HTR-8/SVneo (cell line): ENCODE measurements around the gene ELK4.

ENCODE experiments used
- DNase-seq: peaks from one replicate; pipeline ENCODE4 v3.0.0; 2011; ENCODE audit warnings: low spot score, mixed read lengths; ENCODE audit not compliant: insufficient read length
- FAIRE-seq: peaks from 2 replicates; lab custom pipeline; 2011; peaks lifted over from hg19 to GRCh38; lab: Jason Lieb, UNC

Gene ELK4

GRCh38 chr1:205599669-205600042 is 32.2 kb downstream of the ELK4 start:
- DNase-seq (no peak), FAIRE-seq (no peak)

GRCh38 chr1:205598841-205599668 is 32.8 kb downstream of the ELK4 start:
- FAIRE-seq, result no peak
- DNase-seq, result no peak

GRCh38 chr1:205597691-205598314 is 34.0 kb downstream of the ELK4 start:
- no peak for DNase-seq
- no peak for FAIRE-seq

GRCh38 chr1:205596876-205597275 is 34.9 kb downstream of the ELK4 start:
- no peak for DNase-seq
- no peak for FAIRE-seq

DNA sequence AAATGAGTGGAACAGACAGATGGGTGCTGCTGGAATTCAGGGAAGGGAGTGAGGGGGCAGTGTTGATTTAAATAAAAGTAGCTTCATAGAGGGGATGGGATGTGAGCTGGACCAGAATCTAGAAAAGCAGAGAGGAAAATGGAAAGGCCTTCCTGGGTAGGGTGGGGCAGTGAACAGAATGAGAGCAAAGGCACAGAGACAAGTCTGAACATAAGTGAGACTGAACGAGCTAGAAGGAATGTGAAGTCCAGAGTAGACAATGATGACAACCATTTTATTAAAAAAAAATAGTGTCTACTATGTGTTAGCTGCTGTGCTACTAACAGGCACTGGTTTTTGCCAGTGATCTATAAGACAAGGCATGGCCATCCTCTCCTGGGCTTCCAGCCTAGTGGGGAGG is 36.0 kb downstream of the ELK4 start:
- FAIRE-seq (no peak), DNase-seq (no peak)

DNA sequence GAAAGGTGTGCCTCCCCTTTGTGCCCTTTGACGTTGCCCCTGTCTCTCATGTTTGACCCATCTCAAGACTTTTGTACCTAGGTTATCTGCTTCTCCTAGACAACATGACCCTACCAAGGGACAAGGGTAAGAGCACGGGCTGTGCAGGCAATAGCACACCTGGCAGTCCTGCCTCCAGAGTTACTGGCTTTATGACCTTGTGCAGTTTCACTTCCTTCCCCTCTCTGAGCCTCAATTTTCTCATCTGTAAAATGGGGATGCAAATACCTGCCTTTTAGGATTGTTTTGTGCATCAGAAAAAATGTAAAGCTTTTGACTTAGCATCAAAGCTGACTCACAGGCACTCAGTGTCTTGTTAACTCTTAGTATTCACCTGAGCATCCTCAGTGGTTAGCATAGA is 36.4 kb downstream of the ELK4 start:
- no peak for FAIRE-seq
- no peak for DNase-seq

- FAIRE-seq, result no peak
- no peak for DNase-seq
These were observed 37.0 kb downstream of the ELK4 start for GRCh38 chr1:205594846-205595245.

DNA sequence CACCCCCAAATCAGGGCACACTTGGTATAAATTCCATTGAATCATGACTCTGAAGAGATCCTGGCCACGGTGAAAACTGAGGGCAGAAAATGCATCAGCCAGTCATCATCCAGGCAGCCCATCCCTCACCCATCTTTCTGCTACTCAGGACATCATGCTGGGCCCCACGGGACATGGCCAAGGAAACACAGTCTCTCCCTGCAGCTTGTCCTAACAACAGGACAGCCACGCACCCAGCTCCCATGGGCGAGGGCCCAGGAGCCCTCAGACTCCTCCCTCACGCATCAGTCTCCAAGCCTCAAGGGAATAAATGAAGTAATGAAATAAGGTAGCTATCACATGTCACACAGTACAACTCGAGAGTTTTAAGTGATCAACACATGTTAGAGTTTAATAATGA is 37.8 kb downstream of the ELK4 start:
- DNase-seq (no peak), FAIRE-seq (no peak)

GRCh38 chr1:205593532-205593931 is 38.3 kb downstream of the ELK4 start:
- FAIRE-seq, result no peak
- no peak for DNase-seq

DNA sequence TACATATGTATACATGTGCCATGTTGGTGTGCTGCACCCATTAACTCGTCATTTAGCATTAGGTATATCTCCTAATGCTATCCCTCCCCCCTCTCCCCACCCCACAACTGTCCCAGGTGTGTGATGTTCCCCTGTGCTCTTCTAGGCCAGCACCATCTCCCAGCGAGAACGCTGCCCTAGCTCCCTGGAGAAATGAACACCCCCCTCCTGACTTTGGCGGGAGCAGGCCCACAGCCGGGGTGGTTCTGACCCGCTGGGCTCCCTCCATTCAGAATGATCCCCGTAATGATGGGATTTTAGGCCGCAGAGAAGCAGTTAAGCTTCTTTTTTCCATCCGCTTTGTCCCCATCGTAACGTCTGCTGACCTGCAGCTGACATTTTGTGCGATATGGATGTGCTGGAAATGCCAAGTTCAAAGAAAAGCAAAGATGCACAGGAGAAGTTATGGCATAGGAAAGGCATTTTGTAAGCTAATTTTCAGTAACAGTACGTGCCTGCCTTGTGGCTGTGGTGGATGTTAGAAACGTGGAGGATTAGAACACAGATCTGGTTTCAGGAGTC is 39.3 kb downstream of the ELK4 start:
- DNase-seq, result no peak
- no peak for FAIRE-seq

DNA sequence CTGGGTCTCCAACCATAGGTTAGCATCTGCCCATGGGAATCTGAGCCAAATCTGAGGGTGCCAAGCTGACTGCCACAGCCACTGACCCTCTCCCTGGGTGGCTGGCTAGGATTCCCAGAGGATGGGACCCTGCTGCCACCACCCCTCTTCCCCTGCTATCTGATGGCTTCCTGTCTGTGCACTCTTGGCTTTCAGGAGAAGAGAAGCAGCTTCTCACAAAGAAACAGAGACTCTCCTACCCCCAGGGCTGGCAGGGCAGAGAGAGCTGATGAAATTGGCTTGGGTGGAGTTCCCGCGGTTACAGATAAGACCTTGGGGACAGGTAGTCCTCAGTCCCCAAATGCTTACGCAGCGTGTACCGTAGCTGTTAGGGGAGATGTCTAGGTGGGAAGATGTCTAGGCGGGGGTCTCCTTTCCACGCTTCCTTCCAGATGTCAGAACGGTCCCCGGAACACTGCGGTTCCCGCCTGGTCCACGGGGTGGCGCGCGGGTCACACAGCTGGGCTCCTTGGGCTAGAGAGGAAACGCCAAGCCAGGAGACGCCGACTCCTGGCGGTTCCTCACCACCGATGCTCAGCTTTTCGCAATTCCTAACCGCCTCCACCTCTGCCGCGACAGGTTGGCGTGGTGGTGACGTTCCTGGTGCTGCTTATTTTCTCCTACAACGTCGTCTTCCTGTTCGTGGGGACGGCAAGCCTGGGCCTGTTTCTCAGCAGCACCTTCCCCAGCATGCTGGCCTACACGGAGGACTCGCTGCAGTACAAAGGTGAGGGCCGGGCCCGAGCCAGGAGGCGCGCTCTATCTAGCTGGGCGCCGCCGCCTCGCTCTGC is 40.1 kb downstream of the ELK4 start:
- DNase-seq (peak; percentile 91), FAIRE-seq (no peak)

DNA sequence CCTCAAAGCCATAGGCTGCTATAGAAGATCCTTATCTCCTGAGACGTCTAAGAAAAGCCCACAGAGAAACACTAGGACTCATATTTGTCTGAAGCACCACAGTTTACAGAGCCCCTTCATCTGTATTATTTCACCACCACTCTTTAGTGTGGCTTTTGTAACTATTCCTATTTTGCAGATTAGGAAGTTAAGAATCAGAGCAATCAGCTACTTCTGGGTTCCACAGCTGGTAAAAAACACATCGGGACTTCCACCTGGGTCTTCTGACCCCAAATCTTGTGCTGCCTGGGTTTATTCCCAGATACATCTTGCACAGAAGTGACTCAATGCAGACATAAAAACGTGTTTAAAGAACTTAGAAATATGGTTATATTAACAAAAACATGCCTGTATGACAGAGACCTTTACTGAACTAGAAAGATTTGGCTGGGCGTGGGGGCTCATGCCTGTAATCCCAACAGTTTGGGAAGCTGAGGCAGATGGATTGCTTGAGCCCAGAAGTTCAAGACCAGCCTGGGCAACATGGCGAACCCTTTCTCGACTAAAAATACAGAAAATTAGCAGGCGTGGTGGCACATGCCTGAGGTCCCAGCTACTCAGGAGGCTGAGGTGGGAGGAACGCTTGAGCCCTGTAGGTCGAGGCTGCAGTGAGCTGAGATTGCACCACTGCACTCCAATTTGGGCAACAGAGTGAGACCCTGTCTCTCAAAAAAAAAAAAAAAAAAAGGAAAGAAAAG is 40.9 kb downstream of the ELK4 start:
- DNase-seq (no peak), FAIRE-seq (no peak)

GRCh38 chr1:205590457-205590768 is 41.4 kb downstream of the ELK4 start:
- FAIRE-seq (no peak), DNase-seq (no peak)

DNA sequence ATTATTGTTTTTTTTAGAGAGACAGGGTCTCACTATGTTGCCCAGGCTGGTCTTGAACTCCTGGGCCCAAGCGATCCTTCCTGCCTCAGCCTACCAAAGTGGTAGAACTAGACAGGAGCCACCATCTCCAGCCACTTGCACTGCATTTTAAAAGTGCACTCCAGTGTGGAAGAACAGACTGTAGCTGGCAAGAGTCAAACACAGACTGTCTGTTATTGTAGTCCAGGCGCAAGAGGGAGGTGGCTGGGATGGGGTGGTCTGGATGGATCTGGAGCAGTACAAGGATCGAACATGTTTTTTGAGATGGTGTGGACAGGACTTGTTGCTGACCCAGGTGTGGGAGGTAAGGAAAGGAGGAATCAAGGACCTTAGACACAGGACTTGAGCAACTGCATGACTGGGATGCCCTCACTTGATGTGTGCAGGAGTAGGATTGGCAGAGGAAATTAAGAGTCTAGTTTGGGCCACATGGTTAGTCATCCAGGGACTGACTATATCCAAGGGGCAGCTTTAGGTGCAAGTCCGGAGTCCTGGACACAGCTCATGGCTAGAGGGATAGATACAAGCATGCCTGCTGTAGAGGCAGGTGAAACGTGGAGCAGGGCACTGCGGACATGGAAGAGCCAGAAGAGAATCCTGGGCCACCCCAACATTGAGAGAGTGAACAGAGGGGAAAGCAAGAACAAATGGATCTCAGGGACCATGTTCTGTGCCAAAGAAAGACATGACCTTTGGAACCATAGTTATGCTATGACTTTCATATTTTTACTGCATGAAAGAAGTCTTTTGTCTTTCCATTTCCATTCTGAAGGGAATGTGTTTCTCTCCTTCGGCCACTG is 42.0 kb downstream of the ELK4 start:
- FAIRE-seq (no peak), DNase-seq (no peak)

DNA sequence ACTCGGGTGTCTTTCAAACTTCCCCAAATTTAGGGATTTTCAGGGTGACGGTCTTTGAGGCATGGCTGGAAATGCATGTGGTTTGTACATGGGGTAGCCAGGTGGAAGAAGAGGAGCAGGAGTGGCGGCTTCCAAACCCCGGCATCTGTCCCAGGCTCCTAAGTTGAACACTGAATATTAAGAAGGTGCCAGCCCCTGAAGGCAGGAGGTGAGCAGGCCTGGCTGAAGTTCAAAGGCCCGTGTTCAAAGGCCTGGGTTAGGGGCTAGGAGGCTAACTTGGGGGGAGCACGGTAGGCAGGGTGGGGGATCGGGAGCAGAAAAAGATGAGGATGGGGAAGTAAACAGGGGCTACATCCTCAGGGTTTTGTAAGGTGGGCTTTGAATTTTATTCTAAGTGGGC is 42.8 kb downstream of the ELK4 start:
- no peak for DNase-seq
- FAIRE-seq, result no peak

DNA sequence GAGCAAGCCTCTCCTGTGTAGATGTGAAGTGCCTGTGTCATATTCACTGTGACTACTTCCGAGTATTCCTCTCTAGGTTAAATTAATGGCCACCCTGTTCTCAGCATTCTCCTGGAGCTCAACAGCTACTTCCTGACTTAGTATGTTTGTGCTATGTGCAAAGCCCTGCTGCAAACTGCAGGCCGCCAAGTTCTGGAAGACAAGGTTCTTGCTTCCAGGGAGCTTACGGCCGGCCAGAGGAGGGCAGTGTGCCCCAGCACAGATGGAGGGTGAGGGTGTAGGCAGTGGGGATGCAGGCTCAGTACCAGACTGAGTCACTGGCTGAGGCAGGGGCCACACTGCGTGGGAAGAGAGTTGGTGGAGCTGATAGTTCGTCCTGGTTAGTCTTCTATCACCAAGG is 43.2 kb downstream of the ELK4 start:
- no peak for DNase-seq

GRCh38 chr1:205587581-205587980 is 44.2 kb downstream of the ELK4 start:
- DNase-seq (no peak), FAIRE-seq (no peak)

More for the DNA sequence above, 43.2 kb downstream of the ELK4 start:
- no peak for FAIRE-seq

DNA sequence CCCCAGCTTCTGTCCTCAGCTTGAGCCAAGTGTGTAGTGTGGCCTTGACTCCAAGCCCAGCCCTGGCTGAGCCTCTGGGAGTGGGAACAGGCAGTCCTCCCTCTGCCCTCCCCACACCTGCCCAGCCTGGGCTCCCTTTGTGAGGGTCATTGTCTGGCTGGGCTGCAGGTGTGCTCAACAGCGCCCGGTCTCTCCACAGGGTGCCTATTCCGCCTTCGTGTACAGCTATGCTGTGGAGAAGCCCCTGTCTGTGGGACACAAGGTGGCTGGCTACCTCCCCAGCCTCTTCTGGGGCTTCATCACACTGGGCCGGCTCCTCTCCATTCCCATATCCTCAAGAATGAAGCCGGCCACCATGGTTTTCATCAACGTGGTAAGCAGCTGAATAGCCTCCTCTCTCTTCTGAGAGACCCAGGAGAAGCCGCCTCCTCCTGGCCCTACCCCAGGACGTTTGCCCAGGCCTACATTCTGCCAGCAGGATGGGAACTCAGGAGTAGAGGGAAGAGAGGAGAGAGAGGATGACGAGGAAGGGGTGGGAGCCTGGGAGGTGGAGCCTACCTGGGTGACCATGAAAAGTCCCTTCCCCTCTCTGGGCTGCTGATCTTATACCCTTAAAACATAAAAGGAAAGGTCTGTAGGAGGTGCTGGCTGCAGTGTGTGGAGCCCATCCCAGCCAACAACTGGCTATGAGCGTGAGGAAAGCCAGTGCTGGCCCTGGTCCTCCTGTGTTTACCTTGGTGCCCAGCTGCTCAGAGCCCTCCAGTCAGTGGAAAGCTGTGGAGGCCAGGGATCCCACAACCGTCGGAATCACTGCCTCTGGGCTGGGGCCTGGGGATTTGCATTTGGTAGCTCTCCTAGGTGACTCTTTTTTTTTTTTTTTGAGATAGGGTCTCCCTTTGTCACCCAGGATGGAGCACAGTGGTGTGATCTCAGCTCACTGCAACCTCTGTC is 45.7 kb downstream of the ELK4 start:
- no peak for FAIRE-seq
- DNase-seq, result no peak
